ENCODE results near the gene P2RX4. TPM values are rescaled to one million over a fixed set of nuclear protein-coding genes. Genes with fewer than 3 reads are reported as not detected.
"Not testable (repeated sequence)": the region's sequence is repeated elsewhere in the genome, so short reads cannot be mapped to it uniquely, and the experiment has no call there.

P2RX4 gene
- total RNA-seq, 1 experiment from 2014 or later = 40.4 TPM

- no peak for DNase-seq
- ChIA-PET CTCF (no interaction called here), POLR2A (no interaction called here)
- no peak overlapping the region for H3K4me3 ChIP-seq (ENCODE audit: low read depth, low read length)
- no peaks in the 10 kb centered on the region for H3K9me3 ChIP-seq
- no TSS peak for BruUV-seq (replicated peaks)
- Mint-ChIP-seq H3K27ac (ENCODE audit: unreplicated experiment) (no peak overlapping the region), H3K27me3 (ENCODE audit: insufficient read depth, unreplicated experiment) (no peaks in the 10 kb centered on the region), H3K9me3 (ENCODE audit: unreplicated experiment) (no peaks in the 10 kb centered on the region), H3K4me3 (ENCODE audit: unreplicated experiment) (no peak overlapping the region), H3K4me1 (ENCODE audit: low read depth, unreplicated experiment) (no peaks in the 10 kb centered on the region), H3K36me3 (ENCODE audit: insufficient read depth, unreplicated experiment) (no peaks in the 10 kb centered on the region)
- intact Hi-C loops (cut with micrococcal nuclease; ENCODE audit: unreplicated experiment) = no loop called here
- no peaks in the 10 kb centered on the region for H3K36me3 ChIP-seq (ENCODE audit: control insufficient read depth, insufficient read depth, low read length)
- no peaks in the 10 kb centered on the region for H3K27me3 ChIP-seq (replicated peaks; ENCODE audit: control insufficient read depth, insufficient read depth, low read length)
- TF ChIP-seq, protein P1, sequence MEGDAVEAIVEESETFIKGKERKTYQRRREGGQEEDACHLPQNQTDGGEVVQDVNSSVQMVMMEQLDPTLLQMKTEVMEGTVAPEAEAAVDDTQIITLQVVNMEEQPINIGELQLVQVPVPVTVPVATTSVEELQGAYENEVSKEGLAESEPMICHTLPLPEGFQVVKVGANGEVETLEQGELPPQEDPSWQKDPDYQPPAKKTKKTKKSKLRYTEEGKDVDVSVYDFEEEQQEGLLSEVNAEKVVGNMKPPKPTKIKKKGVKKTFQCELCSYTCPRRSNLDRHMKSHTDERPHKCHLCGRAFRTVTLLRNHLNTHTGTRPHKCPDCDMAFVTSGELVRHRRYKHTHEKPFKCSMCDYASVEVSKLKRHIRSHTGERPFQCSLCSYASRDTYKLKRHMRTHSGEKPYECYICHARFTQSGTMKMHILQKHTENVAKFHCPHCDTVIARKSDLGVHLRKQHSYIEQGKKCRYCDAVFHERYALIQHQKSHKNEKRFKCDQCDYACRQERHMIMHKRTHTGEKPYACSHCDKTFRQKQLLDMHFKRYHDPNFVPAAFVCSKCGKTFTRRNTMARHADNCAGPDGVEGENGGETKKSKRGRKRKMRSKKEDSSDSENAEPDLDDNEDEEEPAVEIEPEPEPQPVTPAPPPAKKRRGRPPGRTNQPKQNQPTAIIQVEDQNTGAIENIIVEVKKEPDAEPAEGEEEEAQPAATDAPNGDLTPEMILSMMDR (IDR thresholded peaks at IDR 0.05; ENCODE audit: insufficient read depth in 1 of 2, low read depth in 1 of 2, low read length in 1 of 2, severe bottlenecking in 1 of 2, unreplicated experiment in 1 of 2) = no peak
- H3K4me1 ChIP-seq = no peaks in the 10 kb centered on the region; the same call in 1 of the 2 replicates
Observed at GRCh38 chr12:121198949-121199348, 11.0 kb upstream of the P2RX4 start.

DNA sequence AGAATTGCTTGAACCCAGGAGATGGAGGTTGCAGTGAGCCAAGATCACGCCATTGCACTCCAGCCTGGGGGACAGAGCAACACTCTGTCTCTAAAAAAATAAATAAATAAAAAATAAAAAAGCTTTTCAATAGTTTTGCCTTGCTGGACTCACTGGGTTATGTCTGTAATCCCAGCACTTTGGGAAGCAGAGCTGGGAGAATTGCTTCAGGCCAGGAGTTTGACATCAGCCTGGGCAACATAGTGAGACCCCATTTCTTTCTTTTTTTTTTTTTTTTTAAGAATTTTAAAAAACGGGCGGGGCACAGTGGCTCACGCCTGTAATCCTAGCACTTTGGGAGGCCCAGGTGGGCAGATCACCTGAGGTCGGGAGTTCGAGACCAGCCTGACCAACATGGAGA is 8.8 kb upstream of the P2RX4 start:
- H3K4me1 Mint-ChIP-seq (ENCODE audit: low read depth, unreplicated experiment); H3K27me3 Mint-ChIP-seq (ENCODE audit: insufficient read depth, unreplicated experiment); BruUV-seq (replicated peaks); H3K4me3 ChIP-seq (ENCODE audit: low read depth, low read length); H3K4me1 ChIP-seq; H3K36me3 Mint-ChIP-seq (ENCODE audit: insufficient read depth, unreplicated experiment); intact Hi-C loops (cut with micrococcal nuclease; ENCODE audit: unreplicated experiment); DNase-seq; H3K9me3 ChIP-seq; H3K36me3 ChIP-seq (ENCODE audit: control insufficient read depth, insufficient read depth, low read length); H3K9me3 Mint-ChIP-seq (ENCODE audit: unreplicated experiment); H3K27me3 ChIP-seq (replicated peaks; ENCODE audit: control insufficient read depth, insufficient read depth, low read length); POLR2A ChIA-PET; H3K27ac Mint-ChIP-seq (ENCODE audit: unreplicated experiment); H3K4me3 Mint-ChIP-seq (ENCODE audit: unreplicated experiment): not testable (repeated sequence)
- CTCF ChIA-PET = interaction anchor here (0.6 kb wide), 1 partner anchor 16 kb away, joined by 3 read pairs; no protein-coding TSS in a partner anchor

- Mint-ChIP-seq H3K27ac (ENCODE audit: unreplicated experiment) (no peak overlapping the region), H3K27me3 (ENCODE audit: insufficient read depth, unreplicated experiment) (no peaks in the 10 kb centered on the region), H3K4me3 (ENCODE audit: unreplicated experiment) (no peak overlapping the region), H3K9me3 (ENCODE audit: unreplicated experiment) (no peaks in the 10 kb centered on the region), H3K4me1 (ENCODE audit: low read depth, unreplicated experiment) (no peaks in the 10 kb centered on the region), H3K36me3 (ENCODE audit: insufficient read depth, unreplicated experiment) (no peaks in the 10 kb centered on the region)
- H3K4me1 ChIP-seq = no peaks in the 10 kb centered on the region; the same call in 1 of the 2 replicates
- no peaks in the 10 kb centered on the region for H3K36me3 ChIP-seq (ENCODE audit: control insufficient read depth, insufficient read depth, low read length)
- no peak overlapping the region for H3K4me3 ChIP-seq (ENCODE audit: low read depth, low read length)
- CTCF ChIA-PET = no interaction called here
- no peaks in the 10 kb centered on the region for H3K27me3 ChIP-seq (replicated peaks; ENCODE audit: control insufficient read depth, insufficient read depth, low read length)
- TF ChIP-seq, protein P1 (IDR thresholded peaks at IDR 0.05; ENCODE audit: insufficient read depth in 1 of 2, low read depth in 1 of 2, low read length in 1 of 2, severe bottlenecking in 1 of 2, unreplicated experiment in 1 of 2) = no peak
- no peak for DNase-seq
- intact Hi-C loops (cut with micrococcal nuclease; ENCODE audit: unreplicated experiment) = no loop called here
- POLR2A ChIA-PET = no interaction called here
- no peaks in the 10 kb centered on the region for H3K9me3 ChIP-seq
- BruUV-seq (replicated peaks) = no TSS peak
Observed at GRCh38 chr12:121202407-121203355, 7.2 kb upstream of the P2RX4 start.
